Measurements from ENCODE around the gene LCORL. TPM values are rescaled to one million over a fixed set of nuclear protein-coding genes. Genes with fewer than 3 reads are reported as not detected.

The LCORL gene
- total RNA-seq, 1 donor from 2014 or later = 12.6 TPM

- no peak overlapping the region for H3K27ac ChIP-seq
- no peaks in the 10 kb centered on the region for H3K36me3 ChIP-seq
- H3K9me3 ChIP-seq = no peaks in the 10 kb centered on the region
- intact Hi-C loops (cut with DNase I) = no loop called here
- no peaks in the 10 kb centered on the region for H3K27me3 ChIP-seq
- no peaks in the 10 kb centered on the region for H3K4me1 ChIP-seq
- H3K4me3 ChIP-seq = no peak overlapping the region
- ATAC-seq (no peak), DNase-seq (no peak)
- no peak for TF ChIP-seq CTCF (IDR thresholded peaks at IDR 0.05)
Measured at GRCh38 chr4:17945303-17945702, 76.3 kb downstream of the LCORL start.

GRCh38 chr4:17941731-17942130 is 79.8 kb downstream of the LCORL start:
- Histone ChIP-seq H3K36me3 (peaks cover 3% of the 10 kb centered on the region), H3K27ac (no peak overlapping the region), H3K4me1 (no peaks in the 10 kb centered on the region), H3K27me3 (no peaks in the 10 kb centered on the region), H3K4me3 (no peak overlapping the region), H3K9me3 (no peaks in the 10 kb centered on the region)
- TF ChIP-seq CTCF (IDR thresholded peaks at IDR 0.05) = no peak
- DNase-seq = no peak
- ATAC-seq = no peak
- intact Hi-C loops (cut with DNase I) = no loop called here

GRCh38 chr4:17939054-17939453 is 82.5 kb downstream of the LCORL start:
- H3K27me3 ChIP-seq = no peaks in the 10 kb centered on the region
- H3K4me3 ChIP-seq = no peak overlapping the region
- DNase-seq = no peak
- no peaks in the 10 kb centered on the region for H3K9me3 ChIP-seq
- no peaks in the 10 kb centered on the region for H3K4me1 ChIP-seq
- TF ChIP-seq CTCF (IDR thresholded peaks at IDR 0.05) = no peak
- intact Hi-C loops (cut with DNase I) = no loop called here
- no peak for ATAC-seq
- no peak overlapping the region for H3K27ac ChIP-seq
- H3K36me3 ChIP-seq = peaks cover 3% of the 10 kb centered on the region

GRCh38 chr4:17934286-17934685 is 87.3 kb downstream of the LCORL start:
- intact Hi-C loops (cut with DNase I) = no loop called here
- Histone ChIP-seq H3K4me3 (no peak overlapping the region), H3K9me3 (peaks cover 3% of the 10 kb centered on the region), H3K4me1 (no peaks in the 10 kb centered on the region), H3K27me3 (no peaks in the 10 kb centered on the region), H3K27ac (no peak overlapping the region), H3K36me3 (peaks cover 3% of the 10 kb centered on the region)
- TF ChIP-seq CTCF (IDR thresholded peaks at IDR 0.05) = no peak
- DNase-seq = no peak
- ATAC-seq = no peak

- Histone ChIP-seq H3K36me3 (peaks cover 1% of the 10 kb centered on the region), H3K4me1 (no peaks in the 10 kb centered on the region), H3K27ac (no peak overlapping the region), H3K27me3 (no peaks in the 10 kb centered on the region), H3K4me3 (no peak overlapping the region), H3K9me3 (peaks cover 3% of the 10 kb centered on the region)
- TF ChIP-seq CTCF (IDR thresholded peaks at IDR 0.05) = no peak
- intact Hi-C loops (cut with DNase I) = no loop called here
- no peak for ATAC-seq
- DNase-seq = no peak
Measured at GRCh38 chr4:17933126-17933525, 88.4 kb downstream of the LCORL start.

- no peaks in the 10 kb centered on the region for H3K27me3 ChIP-seq
- H3K36me3 ChIP-seq = no peaks in the 10 kb centered on the region
- peaks cover 3% of the 10 kb centered on the region for H3K9me3 ChIP-seq
- TF ChIP-seq CTCF (IDR thresholded peaks at IDR 0.05) = no peak
- no peak overlapping the region for H3K4me3 ChIP-seq
- H3K27ac ChIP-seq = no peak overlapping the region
- intact Hi-C loops (cut with DNase I) = no loop called here
- DNase-seq (no peak), ATAC-seq (no peak)
- no peaks in the 10 kb centered on the region for H3K4me1 ChIP-seq
Measured at GRCh38 chr4:17932041-17932440, 89.5 kb downstream of the LCORL start.

All from upper lobe of right lung (tissue), 1 donor.